Measurements from ENCODE around the gene TBC1D22A. TPM values are rescaled to one million over a fixed set of nuclear protein-coding genes. Genes with fewer than 3 reads are reported as not detected.

TBC1D22A gene
- total RNA-seq, 2 donors from 2014 or later = 31.9 to 43.4 TPM

DNA sequence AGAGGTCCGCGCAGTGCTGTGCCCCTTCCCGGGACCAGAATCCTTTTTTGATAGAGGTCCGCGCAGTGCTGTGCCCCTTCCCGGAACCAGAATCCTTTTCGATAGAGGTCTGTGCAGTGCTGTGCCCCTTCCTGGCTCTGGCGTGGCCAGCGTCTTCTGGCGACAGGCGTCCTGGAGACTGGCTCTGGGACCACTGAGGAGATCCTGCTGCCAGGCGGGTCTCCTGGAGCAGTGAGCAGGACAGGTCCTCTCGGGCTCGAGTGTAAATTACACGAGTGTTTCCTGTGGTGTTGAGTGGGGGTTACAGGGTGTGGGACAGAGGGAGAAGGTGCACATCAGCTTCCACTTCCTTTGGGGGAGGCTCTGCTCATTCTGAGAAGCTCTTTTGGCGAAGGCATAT is 98.1 kb downstream of the TBC1D22A start:
- ATAC-seq (no peak), DNase-seq (ENCODE audit: low spot score) (no peak)
- Mint-ChIP-seq H3K9me3 (no peaks in the 10 kb centered on the region), H3K4me3 (no peak overlapping the region), H3K4me1 (ENCODE audit: low read depth in 2 of 2) (peaks cover 5 to 41% of the 10 kb centered on the region in 2 donors), H3K27ac (no peak overlapping the region), H3K36me3 (no peaks in the 10 kb centered on the region), H3K27me3 (no peaks in the 10 kb centered on the region)

DNA sequence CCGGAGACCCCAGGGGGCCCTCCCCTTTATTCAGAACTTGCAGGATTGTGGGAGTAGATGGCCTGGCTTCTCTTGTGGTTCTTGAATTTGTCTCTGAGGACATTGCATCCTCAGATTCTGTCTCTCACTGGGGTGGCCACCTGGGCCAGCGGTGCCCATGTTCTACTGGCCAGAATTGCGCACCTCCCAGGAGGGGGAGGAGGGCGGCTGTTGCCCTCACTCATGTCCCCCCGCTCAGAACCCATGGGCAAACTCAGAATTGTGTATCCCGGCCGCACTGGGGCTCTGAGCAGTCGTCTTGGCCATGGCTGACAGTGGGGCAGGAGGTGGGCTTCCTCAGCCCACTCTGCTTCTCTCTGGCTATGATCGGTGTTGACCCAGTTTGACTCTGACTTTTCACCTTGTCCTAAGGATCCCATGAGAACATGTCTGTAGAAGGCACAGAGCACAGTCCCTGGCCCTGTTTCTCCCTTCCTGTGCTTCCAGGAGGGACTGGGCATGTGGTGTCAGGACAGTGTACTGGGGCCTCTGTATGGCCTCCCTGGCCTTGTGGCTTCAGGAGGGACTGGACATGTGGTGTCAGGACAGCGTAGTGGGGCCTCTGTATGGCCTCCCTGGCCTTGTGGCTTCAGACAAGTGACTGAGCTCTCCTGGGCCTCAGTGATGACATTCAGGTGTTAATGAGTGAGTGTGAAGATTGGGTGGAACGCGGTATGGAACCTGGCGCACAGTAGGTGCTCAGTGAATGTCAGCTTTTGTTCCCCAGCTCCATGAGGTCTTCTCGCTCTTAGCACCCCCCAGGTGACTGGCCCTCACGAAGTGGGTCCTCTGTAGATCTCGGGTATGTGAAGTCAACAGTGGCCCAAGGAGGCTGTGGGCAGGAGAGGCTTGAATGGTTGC is 99.3 kb downstream of the TBC1D22A start:
- peaks cover 5 to 36% of the 10 kb centered on the region in 2 donors for H3K4me1 Mint-ChIP-seq (ENCODE audit: low read depth in 2 of 2)
- H3K27me3 Mint-ChIP-seq = no peaks in the 10 kb centered on the region
- ATAC-seq = no peak
- H3K4me3 Mint-ChIP-seq = no peak overlapping the region
- no peaks in the 10 kb centered on the region for H3K9me3 Mint-ChIP-seq
- peak overlapping the region in 1 of 2 donors; percentile 68 for H3K27ac Mint-ChIP-seq
- no peaks in the 10 kb centered on the region for H3K36me3 Mint-ChIP-seq
- no peak for DNase-seq (ENCODE audit: low spot score)

DNA sequence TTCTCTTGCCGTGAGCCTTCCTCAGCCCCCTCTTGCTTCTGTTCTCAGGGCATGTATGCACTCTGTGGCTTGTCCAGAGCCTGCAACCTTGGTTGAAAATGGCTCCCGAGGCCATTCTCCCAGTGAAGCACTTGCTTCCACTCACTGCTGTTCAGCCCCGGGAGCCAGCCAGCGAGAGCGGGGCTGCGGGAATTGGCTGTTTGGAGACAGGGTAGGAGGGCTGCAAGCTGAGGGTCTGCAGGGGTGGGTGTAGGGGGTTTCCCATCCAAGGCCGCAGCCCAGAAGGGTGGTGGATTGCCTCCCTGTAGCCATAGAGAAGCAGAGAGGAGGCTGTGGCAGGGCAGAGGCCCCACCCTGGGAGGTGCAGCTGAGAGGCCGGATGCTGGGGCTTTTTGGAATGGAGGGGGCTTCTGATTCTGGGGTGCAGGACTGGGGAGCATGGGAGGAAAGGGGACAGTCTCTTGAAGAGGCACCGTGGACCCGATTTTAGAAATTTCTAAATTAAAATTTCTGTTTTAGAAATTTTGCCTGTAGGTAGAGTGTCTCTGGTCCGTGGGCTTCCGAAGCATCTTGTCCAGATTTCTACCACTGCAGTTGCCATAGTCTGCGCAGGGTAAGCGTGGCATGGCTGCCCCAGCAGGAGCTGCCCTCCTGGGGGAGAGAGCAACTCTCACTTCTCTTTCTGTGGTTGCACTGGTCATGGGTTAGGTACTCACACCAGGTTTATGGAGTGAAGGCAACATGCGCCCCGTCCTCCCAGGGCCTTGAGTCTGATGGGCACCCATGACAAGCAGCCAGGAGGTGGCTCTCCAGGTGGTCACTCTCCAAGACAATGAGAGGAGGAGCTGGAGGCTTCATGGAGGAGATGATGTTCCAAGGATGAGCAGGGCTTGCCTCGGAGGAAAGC is 100.2 kb downstream of the TBC1D22A start:
- Mint-ChIP-seq H3K9me3 (no peaks in the 10 kb centered on the region), H3K4me3 (no peak overlapping the region), H3K27ac (peak overlapping the region in 1 of 2 donors; percentile 68), H3K36me3 (no peaks in the 10 kb centered on the region), H3K27me3 (no peaks in the 10 kb centered on the region), H3K4me1 (ENCODE audit: low read depth in 2 of 2) (peaks cover 5 to 36% of the 10 kb centered on the region in 2 donors)
- ATAC-seq (no peak), DNase-seq (ENCODE audit: low spot score) (no peak)

DNA sequence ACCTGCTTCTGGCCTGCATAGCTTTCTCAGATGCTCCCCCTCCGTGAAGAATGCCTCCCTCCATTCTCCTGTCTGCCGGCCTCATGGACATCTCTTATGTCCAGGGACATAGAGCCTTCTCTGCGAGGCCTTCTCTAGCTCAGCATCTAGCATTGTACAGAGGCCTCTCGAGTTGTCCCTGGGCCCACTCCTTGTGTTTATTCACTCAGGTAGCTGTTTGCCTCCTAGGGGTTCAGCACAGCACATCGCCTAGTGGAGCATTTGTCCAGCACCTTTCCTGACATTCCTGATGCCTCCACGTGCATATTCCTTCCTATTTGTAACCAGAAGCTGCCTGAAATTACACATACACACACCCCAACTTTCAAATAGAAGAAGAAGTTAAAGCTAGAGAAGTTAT is 101.3 kb downstream of the TBC1D22A start:
- Mint-ChIP-seq H3K27ac (no peak overlapping the region), H3K4me3 (no peak overlapping the region), H3K4me1 (ENCODE audit: low read depth in 2 of 2) (peaks cover 9 to 33% of the 10 kb centered on the region in 2 donors), H3K36me3 (no peaks in the 10 kb centered on the region), H3K27me3 (no peaks in the 10 kb centered on the region), H3K9me3 (no peaks in the 10 kb centered on the region)
- DNase-seq (ENCODE audit: low spot score) (no peak), ATAC-seq (no peak)

DNA sequence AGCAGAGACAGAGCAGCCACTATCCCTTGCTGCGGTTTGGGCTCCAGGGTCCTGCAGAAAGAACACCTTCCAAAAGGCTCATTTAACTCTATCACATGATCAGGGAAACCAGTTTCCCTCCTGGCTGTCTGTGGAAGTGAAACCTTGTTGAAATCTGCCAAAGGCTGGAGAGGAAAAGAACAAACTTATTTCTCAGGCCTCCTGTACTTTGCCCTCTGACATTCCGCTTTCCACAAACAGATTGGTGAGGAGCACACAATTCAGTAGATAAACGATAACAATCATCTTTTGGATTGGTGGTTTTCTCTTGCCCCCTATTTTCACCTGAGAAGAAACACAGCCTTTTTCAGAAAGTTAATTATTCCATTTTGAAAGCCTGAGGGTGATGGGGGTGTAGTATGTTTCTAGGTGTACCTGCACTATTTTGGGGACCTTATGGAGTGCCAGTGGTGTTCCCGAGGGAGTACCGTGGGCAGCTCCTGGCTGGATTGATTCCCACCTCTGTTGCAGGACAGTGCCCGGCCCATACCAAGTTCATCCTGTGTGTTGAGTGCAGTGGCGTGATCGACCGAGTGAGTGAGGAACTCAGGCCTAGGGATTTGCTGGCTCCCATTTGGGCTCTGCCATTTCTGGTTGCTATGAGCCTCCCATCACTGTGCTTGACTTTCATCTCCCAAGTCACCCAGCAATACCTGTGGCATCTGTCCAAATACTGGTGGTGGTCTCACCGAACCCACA is 102.0 kb downstream of the TBC1D22A start:
- Mint-ChIP-seq H3K36me3 (no peaks in the 10 kb centered on the region), H3K9me3 (no peaks in the 10 kb centered on the region), H3K27ac (no peak overlapping the region), H3K4me1 (ENCODE audit: low read depth in 2 of 2) (peaks cover 16 to 39% of the 10 kb centered on the region in 2 donors), H3K27me3 (no peaks in the 10 kb centered on the region), H3K4me3 (no peak overlapping the region)
- ATAC-seq (no peak), DNase-seq (ENCODE audit: low spot score) (no peak)

DNA sequence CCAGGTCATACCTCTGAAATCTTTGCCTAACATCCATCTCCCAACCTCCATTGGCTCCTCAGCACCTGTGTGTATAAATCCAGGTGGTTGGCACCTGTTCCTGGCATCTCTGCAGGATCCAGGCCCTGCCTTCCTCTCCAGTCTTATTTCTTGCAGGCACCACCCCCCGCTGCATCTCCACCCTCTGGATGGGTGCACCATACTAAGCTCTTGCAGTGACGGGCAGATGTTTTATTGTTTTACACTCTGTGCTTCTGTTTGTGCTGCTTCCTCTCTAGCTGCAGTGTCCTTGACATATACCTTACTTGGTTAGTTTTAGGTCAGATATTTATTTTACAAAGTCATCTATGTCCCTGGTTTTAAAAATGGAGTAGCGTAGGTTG is 102.6 kb downstream of the TBC1D22A start:
- H3K4me1 Mint-ChIP-seq (ENCODE audit: low read depth in 2 of 2) = peaks cover 16 to 39% of the 10 kb centered on the region in 2 donors
- ATAC-seq = no peak
- no peak overlapping the region for H3K27ac Mint-ChIP-seq

DNA sequence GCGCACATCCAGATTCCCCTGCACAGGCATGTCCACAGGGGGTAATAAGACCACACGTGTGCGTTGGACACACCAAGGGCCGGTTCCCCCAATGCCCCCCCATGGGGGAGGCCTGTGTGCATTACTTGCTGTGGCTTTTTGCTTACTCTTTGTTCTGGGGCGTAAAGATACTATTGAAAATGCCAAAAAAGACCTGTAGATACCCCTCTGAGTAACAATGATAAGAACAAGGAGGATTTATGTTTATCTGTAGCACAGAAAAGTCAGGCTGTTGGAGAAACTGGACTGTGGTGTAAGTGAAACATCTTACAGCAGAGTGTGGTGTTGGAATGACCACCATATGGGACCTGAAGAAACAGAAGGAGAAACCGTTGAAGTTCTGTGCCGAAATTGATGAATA is 103.2 kb downstream of the TBC1D22A start:
- H3K4me1 Mint-ChIP-seq (ENCODE audit: low read depth in 2 of 2) = peaks cover 16 to 38% of the 10 kb centered on the region in 2 donors
- peak overlapping the region in 1 of 2 donors; percentile 45 for H3K27ac Mint-ChIP-seq
- no peak for ATAC-seq
- peaks cover 4% of the 10 kb centered on the region for H3K36me3 Mint-ChIP-seq
- H3K4me3 Mint-ChIP-seq = no peak overlapping the region
- H3K27me3 Mint-ChIP-seq = no peaks in the 10 kb centered on the region
- no peak for DNase-seq (ENCODE audit: low spot score)
- H3K9me3 Mint-ChIP-seq = no peaks in the 10 kb centered on the region

More for the DNA sequence above, 102.6 kb downstream of the TBC1D22A start:
- Mint-ChIP-seq H3K27me3 (no peaks in the 10 kb centered on the region), H3K4me3 (no peak overlapping the region), H3K36me3 (no peaks in the 10 kb centered on the region), H3K9me3 (no peaks in the 10 kb centered on the region)
- DNase-seq (ENCODE audit: low spot score) = no peak

DNA sequence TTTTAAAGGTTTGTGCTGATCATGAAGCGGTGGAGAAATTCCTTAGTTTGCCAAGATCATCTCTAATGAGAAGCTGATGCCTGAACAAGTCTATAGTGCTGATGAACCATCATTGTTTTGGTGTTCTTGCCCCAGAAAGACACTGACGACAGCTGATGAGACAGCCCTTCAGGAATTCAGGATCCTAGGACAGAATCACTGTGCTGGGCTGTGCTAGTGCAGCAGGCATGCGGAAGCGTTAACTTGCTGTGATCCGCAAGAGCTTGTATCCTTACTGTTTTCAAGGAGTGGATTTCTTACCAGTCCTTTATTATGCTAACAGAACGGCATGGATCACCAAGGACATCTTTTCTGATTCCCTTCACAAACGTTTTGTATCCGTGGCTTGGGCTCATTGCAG is 104.1 kb downstream of the TBC1D22A start:
- DNase-seq (ENCODE audit: low spot score) (no peak), ATAC-seq (no peak)
- Mint-ChIP-seq H3K27me3 (no peaks in the 10 kb centered on the region), H3K4me1 (ENCODE audit: low read depth in 2 of 2) (peaks cover 16 to 37% of the 10 kb centered on the region in 2 donors), H3K36me3 (peaks cover 13% of the 10 kb centered on the region), H3K9me3 (no peaks in the 10 kb centered on the region), H3K27ac (no peak overlapping the region), H3K4me3 (no peak overlapping the region)

DNA sequence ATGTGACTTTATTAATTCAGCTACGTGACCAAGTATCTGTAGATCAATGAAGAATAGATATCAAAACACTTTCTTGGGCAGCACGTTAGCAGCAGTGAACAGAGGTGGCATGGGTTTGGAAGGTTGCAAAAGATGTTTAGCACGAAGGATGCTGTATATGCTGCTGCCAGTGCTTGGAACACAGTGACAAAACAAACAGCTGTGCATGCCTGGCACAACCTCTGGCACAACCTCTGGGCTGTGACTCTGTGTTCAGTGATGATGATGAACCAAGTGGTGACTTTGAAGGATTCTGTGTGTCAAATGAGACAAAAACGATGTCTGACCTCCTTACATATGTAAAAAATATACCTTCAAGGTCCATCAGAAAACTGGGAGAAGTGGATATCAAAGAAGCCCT is 104.7 kb downstream of the TBC1D22A start:
- Mint-ChIP-seq H3K9me3 (no peaks in the 10 kb centered on the region), H3K36me3 (peaks cover 16% of the 10 kb centered on the region), H3K27ac (no peak overlapping the region), H3K27me3 (no peaks in the 10 kb centered on the region), H3K4me1 (ENCODE audit: low read depth in 2 of 2) (peaks cover 16 to 32% of the 10 kb centered on the region in 2 donors), H3K4me3 (no peak overlapping the region)
- DNase-seq (ENCODE audit: low spot score) (no peak), ATAC-seq (no peak)

DNA sequence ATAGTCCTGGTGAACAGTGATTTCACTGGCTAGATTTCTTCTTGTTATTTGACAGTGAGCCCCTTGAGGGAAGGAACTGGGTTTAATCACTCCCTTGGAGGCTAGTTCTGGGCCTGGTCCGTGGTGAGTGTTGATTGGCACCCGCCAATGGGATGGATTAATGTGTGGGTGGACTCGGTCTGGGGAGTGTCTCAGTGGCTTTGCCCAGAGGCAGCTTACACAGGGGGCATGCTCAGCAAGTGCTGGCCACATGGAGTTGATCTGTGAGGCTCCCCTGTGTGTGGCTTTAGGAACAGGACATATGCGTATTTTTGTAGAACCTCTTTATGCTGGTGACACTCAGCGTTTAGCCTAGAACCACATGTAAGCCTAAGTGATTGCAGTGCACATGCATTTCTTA is 106.9 kb downstream of the TBC1D22A start:
- H3K27ac Mint-ChIP-seq = no peak overlapping the region
- H3K36me3 Mint-ChIP-seq = peaks cover 16% of the 10 kb centered on the region
- H3K4me3 Mint-ChIP-seq = no peak overlapping the region
- no peaks in the 10 kb centered on the region for H3K27me3 Mint-ChIP-seq
- ATAC-seq (no peak), DNase-seq (ENCODE audit: low spot score) (no peak)
- H3K4me1 Mint-ChIP-seq (ENCODE audit: low read depth in 2 of 2) = peaks cover 20 to 29% of the 10 kb centered on the region in 2 donors
- no peaks in the 10 kb centered on the region for H3K9me3 Mint-ChIP-seq

DNA sequence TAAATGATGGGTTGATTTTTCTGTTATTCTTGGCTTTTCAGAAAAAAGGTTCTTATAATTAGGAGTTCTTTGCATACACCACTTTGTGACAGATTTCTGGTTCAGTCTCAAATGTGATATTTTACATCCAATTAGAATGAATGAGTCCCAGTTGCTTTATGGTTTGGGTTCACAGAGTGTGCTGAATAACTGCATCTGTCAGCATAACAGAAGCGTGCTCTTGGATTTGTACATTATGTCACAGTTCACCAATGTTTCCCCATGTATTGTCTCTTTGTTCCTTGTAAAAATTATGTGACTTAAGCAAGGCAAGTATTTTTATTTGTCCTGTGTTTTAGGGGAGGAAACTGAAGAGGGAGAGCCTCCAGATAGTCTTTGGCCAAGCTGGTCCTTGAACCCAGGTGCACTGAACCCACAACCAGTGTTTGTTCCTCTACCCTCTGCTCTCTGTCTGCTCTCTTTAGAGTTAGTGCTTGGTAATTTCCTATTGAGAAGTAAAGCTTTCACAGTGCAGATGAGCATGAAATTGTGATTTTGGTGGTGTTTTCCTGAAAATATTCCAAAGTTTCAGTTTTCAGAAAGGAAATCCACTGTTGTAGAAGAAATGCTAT is 107.5 kb downstream of the TBC1D22A start:
- Mint-ChIP-seq H3K4me1 (ENCODE audit: low read depth in 2 of 2) (peaks cover 20 to 30% of the 10 kb centered on the region in 2 donors), H3K27me3 (no peaks in the 10 kb centered on the region), H3K9me3 (no peaks in the 10 kb centered on the region), H3K36me3 (peaks cover 16% of the 10 kb centered on the region), H3K27ac (no peak overlapping the region), H3K4me3 (no peak overlapping the region)
- no peak for ATAC-seq
- DNase-seq (ENCODE audit: low spot score) = no peak

DNA sequence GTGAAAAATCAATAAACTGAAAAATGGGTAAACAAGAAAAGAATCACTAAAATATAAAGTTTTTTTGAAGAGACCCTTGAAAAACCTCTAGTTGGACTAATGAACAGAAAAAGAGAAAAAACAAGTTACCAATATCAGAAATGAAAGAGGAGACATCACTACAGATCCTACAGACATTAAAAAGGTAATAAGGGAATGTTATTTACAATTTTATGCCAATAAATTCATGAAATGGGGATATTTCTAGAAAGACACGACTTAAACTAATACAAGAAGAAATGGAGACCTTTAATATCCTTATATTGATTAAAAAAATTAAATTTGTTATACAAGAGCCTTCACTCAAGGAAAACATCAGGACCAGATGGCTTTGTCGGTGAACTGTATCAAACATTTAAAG is 109.4 kb downstream of the TBC1D22A start:
- ATAC-seq (no peak), DNase-seq (ENCODE audit: low spot score) (no peak)
- Mint-ChIP-seq H3K9me3 (no peaks in the 10 kb centered on the region), H3K27me3 (no peaks in the 10 kb centered on the region), H3K36me3 (peaks cover 16% of the 10 kb centered on the region), H3K27ac (no peak overlapping the region), H3K4me1 (ENCODE audit: low read depth in 2 of 2) (peaks cover 15 to 32% of the 10 kb centered on the region in 2 donors), H3K4me3 (no peak overlapping the region)

DNA sequence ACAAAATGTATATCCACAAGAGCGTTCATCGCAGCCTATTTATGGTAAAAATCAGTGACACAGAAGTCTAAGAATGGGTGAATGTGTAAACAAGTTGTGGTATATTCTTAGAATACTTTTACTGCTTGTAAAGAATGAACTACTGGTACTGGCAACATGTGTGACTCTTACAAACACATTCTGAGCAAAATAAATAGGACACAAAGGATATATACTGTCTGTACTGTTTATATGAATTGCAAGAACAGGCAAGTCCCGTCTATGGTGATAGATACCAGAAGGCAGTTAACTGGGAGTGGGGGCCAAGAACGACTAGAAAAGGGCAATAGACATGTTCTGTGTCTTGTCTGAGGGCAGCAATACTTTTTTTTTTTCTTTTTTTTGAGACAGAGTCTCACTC is 112.6 kb downstream of the TBC1D22A start:
- H3K27me3 Mint-ChIP-seq = no peaks in the 10 kb centered on the region

More for the DNA sequence above, 112.6 kb downstream of the TBC1D22A start:
- Mint-ChIP-seq H3K4me3 (no peak overlapping the region), H3K9me3 (no peaks in the 10 kb centered on the region), H3K27ac (no peak overlapping the region), H3K36me3 (peaks cover 16% of the 10 kb centered on the region), H3K4me1 (ENCODE audit: low read depth in 2 of 2) (peaks cover 24 to 38% of the 10 kb centered on the region in 2 donors)
- ATAC-seq (no peak), DNase-seq (ENCODE audit: low spot score) (no peak)
